ENCODE measurements around the gene ADI1.
"Not testable (repeated sequence)": the region's sequence is repeated elsewhere in the genome, so short reads cannot be mapped to it uniquely, and the experiment has no call there.

ADI1 gene

DNA sequence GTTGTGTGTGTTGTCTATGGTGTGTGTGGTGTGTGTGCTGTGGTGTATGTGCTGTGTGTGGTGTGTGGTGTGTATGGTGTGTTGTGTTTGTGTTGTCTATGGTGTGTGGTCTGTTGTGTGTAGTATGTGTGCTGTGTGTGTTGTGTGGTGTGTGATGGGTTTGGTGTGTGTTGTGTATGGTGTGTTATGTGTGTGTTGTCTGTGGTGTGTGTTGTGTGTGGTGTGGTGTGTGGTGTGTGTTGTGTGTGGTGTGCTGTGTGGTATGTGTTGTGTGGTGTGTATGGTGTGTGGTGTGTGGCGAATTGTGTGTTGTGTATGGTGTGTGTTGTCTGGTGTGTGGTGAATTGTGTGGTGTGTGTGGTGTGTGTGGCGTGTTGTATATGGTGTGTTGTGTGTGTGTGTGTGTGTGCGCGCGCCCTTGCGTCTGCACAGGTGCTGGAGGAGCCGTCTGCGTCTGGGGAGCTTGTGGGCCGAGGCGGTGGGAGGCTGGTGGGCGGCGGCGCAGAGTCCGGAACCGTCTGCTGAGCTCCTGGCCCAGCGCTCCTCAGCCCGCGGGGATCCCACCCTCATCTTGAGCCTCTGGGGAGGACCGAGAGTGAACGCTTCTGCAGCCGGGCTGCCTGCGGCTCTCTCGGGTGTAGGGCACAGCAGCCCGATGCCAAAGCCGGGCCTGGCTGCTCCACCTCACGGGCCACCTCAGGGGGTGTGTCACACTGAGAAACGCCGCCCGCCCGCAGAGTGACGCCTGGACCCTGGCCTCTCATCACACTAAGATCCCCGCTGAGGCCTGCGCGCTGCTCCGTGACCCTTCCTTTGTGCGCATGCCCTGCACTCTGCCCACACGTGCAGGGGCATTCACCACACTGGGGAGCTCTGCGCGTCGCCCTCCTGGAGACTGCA is 8.8 kb upstream of the ADI1 start:
- no peak for DNase-seq

- DNase-seq, result no peak
Observed at GRCh38 chr2:3526871-3527270, 7.5 kb upstream of the ADI1 start.

- no peak for DNase-seq
Observed at GRCh38 chr2:3523551-3524041, 4.3 kb upstream of the ADI1 start.

DNA sequence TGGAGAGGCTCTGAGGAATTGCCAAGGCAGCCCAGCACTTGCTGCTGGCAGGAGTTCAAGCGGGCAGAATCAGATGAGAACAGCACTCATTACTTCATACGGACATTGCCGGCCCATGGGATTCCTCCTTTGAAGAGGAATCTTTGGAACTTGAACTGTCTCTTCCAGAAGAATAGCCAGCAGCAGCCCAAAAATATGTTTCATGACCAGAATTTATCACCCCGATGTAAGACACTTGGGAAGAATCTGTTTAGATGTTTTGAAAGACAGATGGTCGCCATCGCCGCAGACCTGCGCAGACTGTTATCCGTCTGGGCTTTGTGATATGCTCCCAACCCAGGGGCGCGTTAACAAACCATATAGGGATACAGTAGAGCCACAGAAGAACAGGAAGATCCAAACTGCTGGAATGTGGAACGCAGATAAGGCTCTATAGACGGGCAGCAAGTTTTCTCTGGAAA is 3.7 kb upstream of the ADI1 start:
- DNase-seq, result no peak

GRCh38 chr2:3520591-3520990 is 1.3 kb upstream of the ADI1 start:
- no peak for DNase-seq

GRCh38 chr2:3518496-3519254 is 656 bp downstream of the ADI1 start:
- DNase-seq, result peak; percentile 97

- no peak for DNase-seq
Observed at GRCh38 chr2:3517948-3518495, 1.3 kb downstream of the ADI1 start.

DNA sequence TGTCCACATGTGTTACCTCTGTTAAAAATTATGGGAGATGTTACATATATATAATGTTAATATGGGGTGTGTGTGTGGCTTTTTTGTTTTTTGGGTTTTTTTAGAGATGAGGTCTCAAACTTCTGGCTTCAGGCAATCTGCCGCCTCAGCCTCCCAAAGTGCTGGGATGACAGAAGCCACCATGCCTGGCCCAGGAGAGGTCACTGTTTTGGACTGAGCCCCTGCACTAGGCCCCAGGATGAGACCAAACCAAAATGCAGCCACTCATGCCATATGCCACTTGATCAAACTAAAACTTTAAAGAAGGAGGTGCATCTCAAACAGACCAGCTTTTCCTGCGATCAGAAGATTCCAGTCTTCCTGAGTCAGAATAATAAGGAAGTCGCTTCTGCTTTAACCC is 2.5 kb downstream of the ADI1 start:
- DNase-seq, result no peak

GRCh38 chr2:3515438-3515837 is 3.9 kb downstream of the ADI1 start:
- not testable (repeated sequence) for DNase-seq

DNA sequence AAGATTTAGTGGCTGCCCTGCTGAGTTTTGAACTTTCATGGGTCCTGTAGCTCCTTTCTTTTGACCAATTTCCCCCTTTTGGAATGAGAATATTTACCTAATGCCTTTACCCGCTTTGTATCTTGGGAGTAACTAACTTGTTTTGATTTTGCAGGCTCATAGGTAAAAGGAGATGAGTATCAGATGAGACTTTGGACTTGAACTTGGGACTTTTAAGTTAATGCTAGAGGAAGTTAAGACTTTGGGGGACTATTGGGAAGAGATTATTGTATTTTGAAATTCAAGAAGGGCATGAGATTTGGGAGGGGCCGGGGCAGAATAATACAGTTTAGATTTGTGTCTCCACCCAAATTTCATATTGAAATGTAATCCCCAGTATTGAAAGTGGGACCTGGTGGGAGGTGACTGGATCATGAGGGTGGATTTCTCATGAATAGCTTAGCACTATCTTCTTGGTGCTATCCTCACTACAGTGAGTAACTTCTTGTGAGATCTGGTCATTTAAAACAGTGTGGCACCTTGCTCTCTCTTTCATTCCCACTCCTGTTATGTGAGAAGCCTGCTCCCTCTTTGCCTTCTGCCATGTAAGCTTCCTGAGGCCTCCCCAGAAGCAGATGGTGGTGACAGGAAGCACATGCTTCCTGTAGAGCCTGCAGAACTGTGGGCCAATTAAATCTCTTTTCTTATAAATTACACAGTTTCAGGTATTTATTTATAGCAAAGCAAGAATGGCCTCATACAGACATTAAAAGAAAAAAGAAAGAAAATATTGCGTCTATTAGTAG is 6.1 kb downstream of the ADI1 start:
- no peak for DNase-seq

DNA sequence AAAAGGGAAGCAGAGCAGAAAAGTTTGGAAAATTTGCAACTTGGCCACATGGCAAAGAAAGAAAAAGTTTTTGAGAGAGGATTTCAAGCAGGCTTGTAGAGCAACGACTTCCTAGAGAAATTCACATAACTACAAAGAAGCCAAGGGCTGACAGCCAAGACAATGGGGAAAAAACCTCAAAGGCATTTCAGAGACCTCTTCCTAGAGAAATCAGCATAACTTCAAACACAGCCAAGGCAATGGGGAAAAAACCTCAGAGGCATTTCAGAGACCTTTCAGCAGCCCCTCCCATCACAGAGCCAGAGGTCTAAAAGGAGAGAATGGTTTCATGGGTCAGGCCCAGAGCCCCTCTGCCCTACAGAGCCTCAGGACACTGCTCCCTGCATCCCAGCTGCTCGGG is 7.2 kb downstream of the ADI1 start:
- no peak for DNase-seq

- no peak for DNase-seq
Observed at GRCh38 chr2:3505771-3506170, 13.6 kb downstream of the ADI1 start.

DNA sequence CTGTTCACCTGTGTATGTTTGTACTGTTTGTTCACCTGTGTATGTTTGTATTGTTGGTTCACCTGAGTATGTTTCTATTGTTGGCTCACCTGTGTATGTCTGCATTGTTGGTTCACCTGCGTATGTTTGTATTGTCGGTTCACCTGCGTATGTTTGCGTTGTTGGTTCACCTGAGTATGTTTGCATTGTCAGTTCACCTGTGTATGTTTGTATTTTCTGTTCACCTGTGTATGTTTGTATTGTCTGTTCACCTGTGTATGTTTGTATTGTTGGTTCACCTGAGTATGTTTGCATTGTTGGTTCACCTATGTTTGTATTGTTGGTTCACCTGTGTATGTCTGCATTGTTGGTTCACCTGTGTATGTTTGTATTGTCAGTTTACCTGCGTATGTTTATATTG is 14.6 kb downstream of the ADI1 start:
- peak; percentile 43 for DNase-seq

DNA sequence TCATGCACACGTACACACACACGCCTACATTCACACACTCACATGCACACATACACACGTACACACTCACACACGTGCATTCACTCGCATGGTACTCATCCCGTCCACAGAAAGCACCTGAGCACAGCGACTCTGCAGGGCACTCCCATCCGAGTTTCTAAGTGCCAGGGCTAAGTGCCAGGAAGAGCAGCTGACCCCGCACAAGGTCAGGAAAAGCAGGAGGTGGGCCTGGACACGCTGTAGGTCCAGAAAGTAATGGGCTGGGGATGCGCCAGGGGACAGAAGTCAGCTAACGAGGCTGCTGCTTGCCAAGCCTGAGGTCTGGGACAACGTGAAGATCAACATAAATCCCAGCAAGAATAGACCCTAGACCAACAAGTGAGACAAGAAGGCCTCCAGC is 15.8 kb downstream of the ADI1 start:
- no peak for DNase-seq

- DNase-seq, result no peak
Observed at GRCh38 chr2:3503046-3503445, 16.3 kb downstream of the ADI1 start.

DNA sequence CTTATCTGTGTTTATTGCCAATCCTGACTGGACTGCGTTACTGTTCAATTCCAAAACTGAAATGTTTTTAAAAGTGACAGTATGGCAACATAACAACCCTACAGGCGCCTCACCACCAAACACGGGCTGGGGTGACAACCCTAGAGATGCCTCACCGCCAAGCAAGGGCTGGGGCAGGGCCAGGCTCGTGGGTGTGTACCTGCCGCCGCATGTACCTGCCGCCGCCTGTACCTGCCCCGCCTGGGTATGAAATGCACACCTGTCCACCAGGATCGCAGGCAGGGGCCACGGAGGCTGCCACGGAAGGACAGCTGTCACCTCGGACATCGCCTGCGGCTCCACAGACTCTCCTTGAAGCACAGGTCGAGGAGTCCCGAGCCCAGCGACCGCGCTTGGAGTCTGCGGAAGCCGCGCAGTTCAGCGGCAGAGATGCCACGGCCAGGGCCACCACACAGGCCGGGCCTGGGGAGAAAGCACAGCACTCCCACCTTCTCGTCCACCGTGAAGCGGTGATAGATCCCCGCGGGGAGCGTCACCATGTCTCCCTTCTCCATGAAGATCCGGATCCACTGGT is 18.9 kb downstream of the ADI1 start:
- no peak for DNase-seq

DNA sequence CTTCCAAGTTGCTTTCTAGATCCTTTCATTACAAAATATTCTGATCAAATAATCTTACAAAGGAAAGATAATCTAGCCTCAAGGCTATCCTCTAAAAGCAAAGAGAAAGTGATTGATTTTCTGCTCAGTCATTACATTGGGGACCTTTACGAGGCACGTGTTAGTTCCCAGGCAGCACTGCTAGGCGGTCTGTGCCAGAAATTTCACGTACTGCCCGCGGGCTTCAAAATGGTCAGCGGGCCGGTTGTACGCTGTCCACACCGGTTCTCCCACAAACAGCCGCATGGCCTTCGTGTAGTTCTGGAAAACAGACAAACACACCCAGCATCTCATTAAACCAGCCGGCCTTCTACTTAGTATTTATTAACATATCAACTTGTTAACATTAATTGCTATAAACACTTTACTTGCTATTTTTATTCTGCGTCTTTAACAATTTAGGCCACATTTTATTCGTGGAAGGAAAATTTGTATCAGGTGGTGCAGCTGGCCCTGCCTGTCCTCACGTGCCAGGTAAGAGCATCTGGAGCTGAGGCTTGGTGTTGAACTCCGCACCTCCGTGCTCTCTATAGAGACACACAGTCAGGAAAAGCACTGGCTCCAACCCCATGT is 20.4 kb downstream of the ADI1 start:
- DNase-seq, result no peak

GRCh38 chr2:3496708-3497080 is 22.6 kb downstream of the ADI1 start:
- DNase-seq, result not testable (repeated sequence)

- no peak for DNase-seq
Observed at GRCh38 chr2:3494984-3495666, 24.2 kb downstream of the ADI1 start.

DNA sequence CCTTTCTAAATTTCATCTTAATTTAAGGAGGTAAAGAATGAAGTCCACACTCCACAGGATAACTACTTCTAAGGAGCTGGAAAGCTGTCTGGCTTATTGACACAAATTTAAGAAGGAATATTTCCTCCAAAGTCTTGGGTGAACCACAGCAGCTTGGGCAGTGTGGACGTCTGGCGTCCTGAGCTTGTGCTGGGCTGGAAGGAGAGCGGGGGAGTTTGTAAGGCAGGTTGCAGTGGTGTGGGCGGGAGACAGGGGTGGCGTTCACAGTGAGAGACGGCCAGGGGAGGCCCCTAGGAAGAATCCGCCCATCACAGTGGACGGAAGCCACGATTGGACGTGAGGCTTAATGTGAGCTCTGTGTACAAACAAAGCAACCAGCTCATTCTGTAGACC is 25.7 kb downstream of the ADI1 start:
- DNase-seq, result no peak

GRCh38 chr2:3492951-3493614 is 26.2 kb downstream of the ADI1 start:
- no peak for DNase-seq
